HG03457 (cell line): ENCODE measurements around the gene NEURL1.
"Not testable (repeated sequence)": the region's sequence is repeated elsewhere in the genome, so short reads cannot be mapped to it uniquely, and the experiment has no call there.

ENCODE experiments used
- ATAC-seq: cut with Tn5 transposase; IDR thresholded peaks from one replicate; pipeline ENCODE4 v1.9.1; 2021; ENCODE audit warnings: moderate number of reproducible peaks; ENCODE audit not compliant: unreplicated experiment

NEURL1 gene

GRCh38 chr10:103512591-103513379 is 19.3 kb downstream of the NEURL1 start:
- ATAC-seq: no peak

GRCh38 chr10:103513380-103514060 is 20.0 kb downstream of the NEURL1 start:
- no peak for ATAC-seq

GRCh38 chr10:103514244-103514643 is 20.7 kb downstream of the NEURL1 start:
- ATAC-seq: no peak

GRCh38 chr10:103517234-103518085 is 24.0 kb downstream of the NEURL1 start:
- no peak for ATAC-seq

- no peak for ATAC-seq
Observed at GRCh38 chr10:103519798-103520197, 26.3 kb downstream of the NEURL1 start.

GRCh38 chr10:103522006-103522405 is 28.5 kb downstream of the NEURL1 start:
- not testable (repeated sequence) for ATAC-seq

GRCh38 chr10:103523683-103524082 is 30.2 kb downstream of the NEURL1 start:
- no peak for ATAC-seq

- no peak for ATAC-seq
Observed at GRCh38 chr10:103525901-103526300, 32.4 kb downstream of the NEURL1 start.

- ATAC-seq: not testable (repeated sequence)
Observed at GRCh38 chr10:103527476-103527875, 34.0 kb downstream of the NEURL1 start.

- ATAC-seq: no peak
Observed at GRCh38 chr10:103528549-103528948, 35.0 kb downstream of the NEURL1 start.

GRCh38 chr10:103529539-103529938 is 36.0 kb downstream of the NEURL1 start:
- no peak for ATAC-seq

GRCh38 chr10:103533827-103534226 is 40.3 kb downstream of the NEURL1 start:
- ATAC-seq: no peak

- no peak for ATAC-seq
Observed at GRCh38 chr10:103534621-103535498, 41.4 kb downstream of the NEURL1 start.

- ATAC-seq: no peak
Observed at GRCh38 chr10:103535595-103535994, 42.1 kb downstream of the NEURL1 start.

GRCh38 chr10:103539751-103540150 is 46.2 kb downstream of the NEURL1 start:
- ATAC-seq: no peak

GRCh38 chr10:103540722-103541121 is 47.2 kb downstream of the NEURL1 start:
- ATAC-seq: no peak

- ATAC-seq: no peak
Observed at GRCh38 chr10:103541616-103542015, 48.1 kb downstream of the NEURL1 start.

GRCh38 chr10:103542764-103543616 is 49.5 kb downstream of the NEURL1 start:
- ATAC-seq: no peak
